Uterus (tissue), 4 donors: ENCODE data around the gene CAMSAP3. TPM values are rescaled to one million over a fixed set of nuclear protein-coding genes. Genes with fewer than 3 reads are reported as not detected.
"Not testable (repeated sequence)": the region's sequence is repeated elsewhere in the genome, so short reads cannot be mapped to it uniquely, and the experiment has no call there.

Experiments used
- DNase-seq, 2 donors: peaks; one replicate each; pipeline ENCODE4 v3.0.0-alpha.2; 2019 to 2020
- H3K27ac ChIP-seq, 2 donors: fragments of 200-600 bp; sonication (generic); 1 replicate in 1 of 2; 2 replicates in 1 of 2; pipeline ENCODE4 v1.5.1; 2016 to 2018
- H3K27me3 ChIP-seq, 2 donors: fragments of 200-600 bp; sonication (generic); one replicate each; pipeline ENCODE4 v1.5.1; 2018 to 2019; ENCODE audit warnings: control low read depth in 1 of 2
- H3K36me3 ChIP-seq, 2 donors: fragments of 200-600 bp; sonication (generic); one replicate each; pipeline ENCODE4 v1.5.1; 2019; ENCODE audit warnings: control low read depth in 1 of 2
- H3K4me1 ChIP-seq, 2 donors: fragments of 200-600 bp; sonication (generic); one replicate each; pipeline ENCODE4 v1.5.1; 2018 to 2019; ENCODE audit warnings: control low read depth in 1 of 2
- H3K4me3 ChIP-seq, 2 donors: fragments of 200-600 bp; sonication (generic); 1 replicate in 1 of 2; 2 replicates in 1 of 2; pipeline ENCODE4 v1.5.1; 2018 to 2019; ENCODE audit warnings: mild to moderate bottlenecking in 1 of 2
- H3K9me3 ChIP-seq, 2 donors: fragments of 200-600 bp; sonication (generic); one replicate each; pipeline ENCODE4 v1.5.1; 2019; ENCODE audit warnings: control low read depth in 1 of 2
- CTCF ChIP-seq, 4 experiments: fragments of 200-600 bp in 2 of 4; fragments of 450-650 bp in 2 of 4; sonication (generic) in 2 of 4; IDR thresholded peaks; one replicate each; pipeline ENCODE4 v1.5.1; 2016 to 2019; ENCODE audit warnings: antibody characterized with exemption in 4 of 4, mild to moderate bottlenecking in 2 of 4, moderate library complexity in 1 of 4
- POLR2A ChIP-seq, 2 donors: fragments of 450-650 bp; IDR thresholded peaks; one replicate each; pipeline ENCODE4 v1.6.1; 2016; ENCODE audit warnings: antibody characterized with exemption in 2 of 2, mild to moderate bottlenecking in 1 of 2, moderate library complexity in 1 of 2
- intact Hi-C: fragments of 100-400 bp; cut with DNase I; formaldehyde crosslinking; loops from one replicate; pipeline ENCODE4 v1.15.1; 2023; ENCODE audit warnings: low total_unique reads
- total RNA-seq, 4 donors: library from RNA; depleted of rRNA in 3 of 4; stranded (reverse); fragments of >200 nt in 3 of 4; gene quantifications; one replicate each; pipeline versions ENCODE4 v1.1.0 to v1.2.4, GENCODE V29; 2014 to 2023
- donor health status: DM: yes; HTN: yes; CAD: no.

CAMSAP3 gene
- total RNA-seq, 4 donors from 2014 or later: 0.26 to 3.5 (median 0.47) TPM

DNA sequence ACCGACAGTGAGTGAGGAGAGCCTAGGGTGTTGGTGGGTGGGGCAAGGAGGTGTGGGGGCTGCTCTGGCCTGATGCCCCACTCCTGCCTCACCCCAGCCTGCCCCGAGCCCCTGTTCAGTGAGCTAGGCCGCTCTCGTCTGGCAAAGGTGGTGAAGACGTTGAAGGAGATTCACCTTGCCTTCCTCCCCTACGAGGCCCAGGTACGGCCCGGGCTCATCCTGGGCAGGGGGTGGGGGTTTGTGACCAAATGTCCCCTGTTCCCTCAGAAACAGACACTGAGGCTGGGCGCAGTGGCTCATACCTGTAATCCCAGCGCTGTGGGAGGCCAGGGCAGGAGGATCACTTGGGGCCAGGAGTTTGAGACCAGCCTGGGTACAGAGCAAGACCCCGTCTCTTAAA, 45.1 kb downstream of the CAMSAP3 start:
- DNase-seq: no peak
- intact Hi-C loops: no loop called here
- Histone ChIP-seq H3K4me3 (no peak overlapping the region), H3K27ac (no peak overlapping the region), H3K4me1 (no peaks in the 10 kb centered on the region), H3K36me3 (no peaks in the 10 kb centered on the region), H3K9me3 (no peaks in the 10 kb centered on the region), H3K27me3 (peaks cover 10 to 20% of the 10 kb centered on the region in 2 donors)
- TF ChIP-seq POLR2A (IDR thresholded peaks at IDR 0.05): no peak

GRCh38 chr19:7641290-7642276, 45.9 kb downstream of the CAMSAP3 start:
- H3K27ac ChIP-seq: no peak overlapping the region
- no peaks in the 10 kb centered on the region for H3K4me1 ChIP-seq
- no peak for TF ChIP-seq POLR2A (IDR thresholded peaks at IDR 0.05)
- TF ChIP-seq CTCF (IDR thresholded peaks at IDR 0.05): no peak
- intact Hi-C loops: no loop called here
- H3K27me3 ChIP-seq: peaks cover 10 to 14% of the 10 kb centered on the region in 2 donors
- H3K4me3 ChIP-seq: no peak overlapping the region
- no peaks in the 10 kb centered on the region for H3K9me3 ChIP-seq
- DNase-seq: no peak
- H3K36me3 ChIP-seq: no peaks in the 10 kb centered on the region

DNA sequence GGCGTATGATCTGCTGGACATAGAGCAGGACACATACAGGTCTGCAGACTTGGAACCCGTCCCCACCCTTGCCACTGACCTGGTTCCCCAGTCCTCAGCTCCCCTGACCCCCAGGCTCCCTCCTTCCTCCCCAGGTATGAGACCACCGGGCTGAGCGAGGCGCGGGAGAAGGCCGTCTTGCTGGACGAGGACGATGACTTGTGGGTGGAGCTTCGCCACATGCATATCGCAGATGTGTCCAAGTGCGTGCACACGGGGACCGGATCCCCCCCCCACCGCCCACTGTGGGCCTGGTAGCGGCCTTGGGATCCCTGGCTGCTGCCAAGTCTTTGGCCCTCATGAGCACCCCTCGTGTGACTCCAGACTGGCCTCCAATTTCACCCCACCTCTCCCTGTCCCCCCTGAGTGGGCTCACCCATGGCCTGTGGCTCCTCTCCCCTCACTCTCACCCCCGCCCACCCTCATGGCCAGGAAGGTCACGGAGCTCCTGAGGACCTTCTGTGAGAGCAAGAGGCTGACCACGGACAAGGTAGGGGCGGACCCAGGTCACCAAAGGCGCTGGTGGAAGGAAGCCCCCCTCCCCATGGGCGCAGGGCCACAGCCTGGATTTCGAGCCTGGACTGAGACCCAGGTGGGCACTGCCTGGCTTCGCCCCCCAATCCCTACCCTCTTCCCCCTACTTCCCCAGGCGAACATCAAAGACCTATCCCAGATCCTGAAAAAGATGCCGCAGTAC, 46.8 kb downstream of the CAMSAP3 start:
- H3K4me3 ChIP-seq: no peak overlapping the region
- no peaks in the 10 kb centered on the region for H3K9me3 ChIP-seq
- TF ChIP-seq POLR2A (IDR thresholded peaks at IDR 0.05) (no peak), CTCF (IDR thresholded peaks at IDR 0.05) (no peak)
- H3K27me3 ChIP-seq: peaks cover 4 to 6% of the 10 kb centered on the region in 2 donors
- no peak for DNase-seq
- no peaks in the 10 kb centered on the region for H3K4me1 ChIP-seq
- no peak overlapping the region for H3K27ac ChIP-seq
- no peaks in the 10 kb centered on the region for H3K36me3 ChIP-seq
- intact Hi-C loops: no loop called here

- Histone ChIP-seq H3K4me1 (no peaks in the 10 kb centered on the region), H3K27me3 (peaks cover 0 to under 1% of the 10 kb centered on the region in 2 donors), H3K36me3 (no peaks in the 10 kb centered on the region), H3K4me3 (no peak overlapping the region), H3K9me3 (no peaks in the 10 kb centered on the region), H3K27ac (no peak overlapping the region)
- no peak for TF ChIP-seq CTCF (IDR thresholded peaks at IDR 0.05)
- TF ChIP-seq POLR2A (IDR thresholded peaks at IDR 0.05): no peak
- intact Hi-C loops: no loop called here
- DNase-seq: no peak
Measured at GRCh38 chr19:7643031-7643415, 47.4 kb downstream of the CAMSAP3 start.

DNA sequence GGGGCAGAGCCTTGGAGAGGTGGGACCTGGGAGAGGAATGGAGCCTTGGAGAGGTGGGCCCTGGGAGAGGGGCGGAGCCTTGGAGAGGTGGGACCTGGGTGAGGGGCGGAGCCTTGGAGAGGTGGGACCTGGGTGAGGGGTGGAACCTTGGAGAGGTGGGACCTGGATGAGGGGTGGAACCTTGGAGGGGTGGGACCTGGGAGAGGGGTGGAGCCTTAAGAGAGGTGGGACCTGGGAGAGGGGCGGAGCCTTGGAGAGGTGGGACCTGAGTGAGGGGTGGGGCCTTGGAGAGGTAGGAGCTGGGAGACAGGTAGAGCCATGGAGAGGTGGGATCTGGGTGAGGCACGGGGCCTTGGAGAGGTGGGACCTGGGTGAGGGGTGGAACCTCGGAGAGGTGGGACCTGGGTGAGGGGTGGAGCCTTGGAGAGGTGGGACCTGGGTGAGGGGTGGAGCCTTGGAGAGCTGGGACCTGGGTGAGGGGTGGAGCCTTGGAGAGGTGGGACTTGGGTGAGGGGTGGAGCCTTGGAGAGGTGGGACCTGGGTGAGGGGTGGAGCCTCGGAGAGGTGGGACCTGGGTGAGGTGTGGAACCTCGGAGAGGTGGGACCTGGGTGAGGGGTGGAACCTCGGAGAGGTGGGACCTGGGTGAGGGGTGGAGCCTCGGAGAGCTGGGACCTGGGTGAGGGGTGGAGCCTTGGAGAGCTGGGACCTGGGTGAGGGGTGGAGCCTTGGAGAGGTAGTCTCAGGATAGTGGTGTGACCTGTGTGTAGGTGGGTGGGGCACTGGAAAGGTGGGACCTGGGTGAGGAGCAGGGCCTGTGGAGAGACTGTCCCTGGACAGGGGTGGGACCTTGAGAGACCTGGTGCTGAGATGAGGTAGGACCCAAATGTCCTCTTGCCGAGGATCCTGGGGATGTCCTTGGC, 48.2 kb downstream of the CAMSAP3 start:
- not testable (repeated sequence) for DNase-seq, H3K9me3 ChIP-seq

More for the DNA sequence above, 48.2 kb downstream of the CAMSAP3 start:
- intact Hi-C loops, H3K36me3 ChIP-seq, H3K27ac ChIP-seq, H3K4me1 ChIP-seq, H3K27me3 ChIP-seq, H3K4me3 ChIP-seq: not testable (repeated sequence)
